ENCODE measurements around the gene NNAT. TPM values are rescaled to one million over a fixed set of nuclear protein-coding genes. Genes with fewer than 3 reads are reported as not detected.
"Not testable (repeated sequence)": the region's sequence is repeated elsewhere in the genome, so short reads cannot be mapped to it uniquely, and the experiment has no call there.

Gene NNAT
- total and polyA plus RNA-seq, 4 experiments from 2014 or later: not detected

DNA sequence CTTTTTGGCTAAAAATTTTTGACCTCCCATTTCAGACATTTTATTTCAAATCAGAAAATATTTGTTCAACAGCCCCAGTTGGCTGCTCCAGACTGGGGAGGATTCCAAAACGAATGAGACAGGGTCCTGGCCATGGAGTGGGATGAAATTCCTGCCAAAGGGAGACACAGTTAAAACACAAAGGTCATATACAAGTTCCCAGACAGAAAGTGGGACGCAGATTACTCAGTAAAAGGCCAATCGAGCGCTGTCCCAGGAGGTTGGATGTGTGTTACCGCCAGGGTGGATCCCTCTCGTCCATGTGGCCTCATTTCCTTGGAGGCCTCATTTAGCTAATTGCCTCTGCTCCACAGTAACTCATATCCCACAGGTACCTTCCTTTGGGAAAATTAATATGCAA, 41.8 kb upstream of the NNAT start:
- intact Hi-C loops (cut with micrococcal nuclease): no loop called here
- POLR2A ChIA-PET (ENCODE audit: partially characterized antibody): no interaction called here
- no peaks in the 10 kb centered on the region for H3K9me3 ChIP-seq (ENCODE audit: control insufficient read depth in 1 of 2, low read length in 2 of 2)
- no peaks in the 10 kb centered on the region for H3K27me3 ChIP-seq (ENCODE audit: insufficient read depth, low read length)
- peaks cover 0 to 3% of the 10 kb centered on the region in 2 donors for H3K36me3 Mint-ChIP-seq
- no peaks in the 10 kb centered on the region for H3K36me3 ChIP-seq (ENCODE audit: insufficient read depth, low read length)
- DNase-seq: no peak
- no peak overlapping the region for H3K27ac Mint-ChIP-seq
- no peaks in the 10 kb centered on the region for H3K4me1 ChIP-seq (ENCODE audit: insufficient read depth, low read length)
- H3K4me3 ChIP-seq (ENCODE audit: low read length in 2 of 2): no peak overlapping the region
- no peak overlapping the region for H3K4me3 Mint-ChIP-seq
- H3K27ac ChIP-seq (ENCODE audit: low read depth, low read length): no peak overlapping the region
- H3K9me3 Mint-ChIP-seq: peaks cover 0 to 7% (median 0%) of the 10 kb centered on the region in 8 donors
- no peaks in the 10 kb centered on the region for H3K4me1 Mint-ChIP-seq
- CTCF ChIA-PET (ENCODE audit: partially characterized antibody): no interaction called here
- H3K27me3 Mint-ChIP-seq: peaks cover 13 to 14% of the 10 kb centered on the region in 2 donors

DNA sequence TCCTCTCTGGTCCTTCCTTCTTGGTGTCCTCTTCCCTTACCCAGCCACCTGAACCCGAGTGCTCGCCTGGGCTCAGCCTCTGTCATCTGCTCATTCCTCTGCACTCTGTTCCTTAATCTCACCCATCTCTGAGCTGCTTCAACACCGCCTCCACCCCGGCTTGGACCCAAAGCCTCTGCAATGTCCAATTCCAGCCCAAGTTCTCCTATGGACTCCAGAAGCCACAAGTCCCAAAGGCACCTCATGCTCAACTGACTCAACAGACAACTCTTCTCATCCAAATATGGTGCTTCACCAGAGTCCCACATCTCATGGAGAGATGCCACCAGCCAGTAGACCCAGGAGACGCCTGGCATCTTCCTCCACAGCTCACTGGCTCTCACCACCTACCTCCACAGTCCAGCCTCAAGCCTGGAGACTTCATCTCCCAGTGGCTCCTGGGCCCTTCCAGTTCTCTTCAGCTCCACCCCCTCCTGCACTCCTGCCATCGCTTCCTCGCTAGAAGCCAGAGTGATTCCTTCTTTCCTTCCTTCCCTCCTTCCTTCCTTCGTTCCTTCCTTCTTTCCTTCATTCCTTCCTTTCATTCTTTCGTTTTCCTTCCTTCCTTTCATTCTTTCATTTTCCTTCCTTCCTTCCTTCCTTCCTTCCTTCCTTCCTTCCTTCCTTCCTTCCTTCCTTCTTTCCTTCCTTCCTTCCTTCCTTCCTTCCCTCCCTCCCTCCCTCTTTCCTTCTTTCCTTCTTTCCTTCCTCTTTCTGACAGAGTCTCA, 40.9 kb upstream of the NNAT start:
- ChIA-PET CTCF (ENCODE audit: partially characterized antibody) (no interaction called here), POLR2A (ENCODE audit: partially characterized antibody) (no interaction called here)
- Histone ChIP-seq H3K9me3 (ENCODE audit: control insufficient read depth in 1 of 2, low read length in 2 of 2) (no peaks in the 10 kb centered on the region), H3K36me3 (ENCODE audit: insufficient read depth, low read length) (no peaks in the 10 kb centered on the region), H3K4me3 (ENCODE audit: low read length in 2 of 2) (no peak overlapping the region), H3K27me3 (ENCODE audit: insufficient read depth, low read length) (no peaks in the 10 kb centered on the region), H3K4me1 (ENCODE audit: insufficient read depth, low read length) (no peaks in the 10 kb centered on the region), H3K27ac (ENCODE audit: low read depth, low read length) (no peak overlapping the region)
- H3K9me3 Mint-ChIP-seq: peaks cover 0 to 7% (median 0%) of the 10 kb centered on the region in 8 donors
- no peak overlapping the region for H3K4me3 Mint-ChIP-seq
- intact Hi-C loops (cut with micrococcal nuclease): no loop called here
- peaks cover 11 to 14% of the 10 kb centered on the region in 2 donors for H3K27me3 Mint-ChIP-seq
- H3K36me3 Mint-ChIP-seq: peaks cover 0 to 5% of the 10 kb centered on the region in 2 donors
- no peak overlapping the region for H3K27ac Mint-ChIP-seq
- DNase-seq: no peak
- no peaks in the 10 kb centered on the region for H3K4me1 Mint-ChIP-seq

DNA sequence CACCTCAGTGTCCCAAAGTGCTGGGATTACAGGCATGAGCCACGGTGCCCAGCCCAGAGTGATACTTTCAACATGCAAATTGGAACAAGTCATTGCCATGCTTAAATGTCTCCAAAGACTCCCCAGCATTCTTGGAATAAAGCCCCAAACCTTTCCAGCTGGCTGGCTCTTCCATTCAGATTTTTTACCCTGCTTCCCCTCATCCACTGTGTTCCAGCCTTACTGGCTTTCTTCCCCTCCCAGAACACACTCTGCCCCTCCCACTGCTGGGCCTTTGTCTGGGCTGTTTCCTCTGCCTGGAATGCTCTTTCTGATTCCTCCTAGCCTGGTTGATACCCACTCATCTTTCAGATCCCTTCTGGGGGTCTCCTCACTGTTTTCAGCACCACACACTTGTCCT, 40.1 kb upstream of the NNAT start:
- peaks cover 14 to 15% of the 10 kb centered on the region in 2 donors for H3K27me3 Mint-ChIP-seq
- peaks cover 0 to 4% (median 0%) of the 10 kb centered on the region in 8 donors for H3K9me3 Mint-ChIP-seq
- H3K27ac ChIP-seq (ENCODE audit: low read depth, low read length): no peak overlapping the region
- H3K4me3 Mint-ChIP-seq: no peak overlapping the region
- H3K9me3 ChIP-seq (ENCODE audit: control insufficient read depth in 1 of 2, low read length in 2 of 2): no peaks in the 10 kb centered on the region
- POLR2A ChIA-PET (ENCODE audit: partially characterized antibody): no interaction called here
- no peaks in the 10 kb centered on the region for H3K27me3 ChIP-seq (ENCODE audit: insufficient read depth, low read length)
- intact Hi-C loops (cut with micrococcal nuclease): no loop called here
- no peak overlapping the region for H3K27ac Mint-ChIP-seq
- H3K36me3 ChIP-seq (ENCODE audit: insufficient read depth, low read length): no peaks in the 10 kb centered on the region
- CTCF ChIA-PET (ENCODE audit: partially characterized antibody): no interaction called here
- no peaks in the 10 kb centered on the region for H3K4me1 ChIP-seq (ENCODE audit: insufficient read depth, low read length)
- DNase-seq: no peak
- H3K36me3 Mint-ChIP-seq: peaks cover 0 to 5% of the 10 kb centered on the region in 2 donors
- H3K4me3 ChIP-seq (ENCODE audit: low read length in 2 of 2): no peak overlapping the region
- no peaks in the 10 kb centered on the region for H3K4me1 Mint-ChIP-seq

DNA sequence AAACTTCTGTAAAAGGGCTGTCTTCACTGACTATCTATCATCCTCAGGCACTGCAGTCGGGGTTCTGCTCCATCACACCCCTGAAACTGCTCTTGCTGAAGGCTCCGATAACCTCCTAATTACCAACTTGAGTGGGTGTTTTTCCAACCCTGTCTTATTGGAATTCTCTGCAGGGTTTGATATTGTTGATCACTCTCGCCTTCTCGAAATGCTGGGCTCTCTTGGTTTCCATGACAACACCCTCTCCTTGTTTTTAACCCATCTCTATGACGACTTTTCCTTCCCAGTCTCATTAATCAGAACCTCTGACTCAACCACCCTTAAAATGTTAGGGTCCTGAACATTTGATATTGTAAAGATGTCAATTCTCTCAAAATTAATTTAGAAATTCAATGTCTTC, 39.4 kb upstream of the NNAT start:
- Mint-ChIP-seq H3K27me3 (peaks cover 12 to 15% of the 10 kb centered on the region in 2 donors), H3K4me3 (no peak overlapping the region), H3K36me3 (peaks cover 0 to 5% of the 10 kb centered on the region in 2 donors), H3K27ac (no peak overlapping the region), H3K9me3 (peaks cover 0 to under 1% (median 0%) of the 10 kb centered on the region in 8 donors), H3K4me1 (no peaks in the 10 kb centered on the region)
- Histone ChIP-seq H3K9me3 (ENCODE audit: control insufficient read depth in 1 of 2, low read length in 2 of 2) (no peaks in the 10 kb centered on the region), H3K4me1 (ENCODE audit: insufficient read depth, low read length) (no peaks in the 10 kb centered on the region), H3K36me3 (ENCODE audit: insufficient read depth, low read length) (no peaks in the 10 kb centered on the region), H3K27me3 (ENCODE audit: insufficient read depth, low read length) (no peaks in the 10 kb centered on the region), H3K27ac (ENCODE audit: low read depth, low read length) (no peak overlapping the region), H3K4me3 (ENCODE audit: low read length in 2 of 2) (no peak overlapping the region)
- ChIA-PET POLR2A (ENCODE audit: partially characterized antibody) (no interaction called here), CTCF (ENCODE audit: partially characterized antibody) (no interaction called here)
- intact Hi-C loops (cut with micrococcal nuclease): no loop called here
- DNase-seq: no peak

DNA sequence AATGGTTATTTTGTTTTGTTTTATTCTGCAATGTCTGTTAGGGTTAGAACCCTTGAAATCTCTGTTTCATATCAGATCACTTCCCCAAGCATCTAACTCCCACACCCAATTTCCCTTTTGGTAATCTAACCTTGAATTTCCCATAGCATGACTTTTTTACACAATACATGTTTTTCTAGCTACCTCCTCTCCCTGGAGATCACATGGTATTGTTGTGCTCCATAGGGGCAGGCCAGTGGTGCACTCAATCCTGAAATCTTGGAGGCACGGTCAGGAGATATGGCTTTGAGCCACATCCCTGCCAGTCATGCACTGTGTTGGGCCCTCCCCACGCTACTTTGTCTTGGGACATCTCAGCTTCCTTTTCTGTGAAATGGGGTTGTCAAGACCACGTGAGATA, 36.7 kb upstream of the NNAT start:
- Histone ChIP-seq H3K36me3 (ENCODE audit: insufficient read depth, low read length) (no peaks in the 10 kb centered on the region), H3K4me3 (ENCODE audit: low read length in 2 of 2) (no peak overlapping the region), H3K27ac (ENCODE audit: low read depth, low read length) (no peak overlapping the region), H3K27me3 (ENCODE audit: insufficient read depth, low read length) (no peaks in the 10 kb centered on the region), H3K9me3 (ENCODE audit: control insufficient read depth in 1 of 2, low read length in 2 of 2) (no peaks in the 10 kb centered on the region), H3K4me1 (ENCODE audit: insufficient read depth, low read length) (no peaks in the 10 kb centered on the region)
- Mint-ChIP-seq H3K27me3 (peaks cover 12 to 15% of the 10 kb centered on the region in 2 donors), H3K9me3 (no peaks in the 10 kb centered on the region), H3K27ac (no peak overlapping the region), H3K36me3 (peaks cover 0 to 5% of the 10 kb centered on the region in 2 donors), H3K4me3 (no peak overlapping the region), H3K4me1 (peaks cover 0 to 2% (median 0%) of the 10 kb centered on the region in 4 donors)
- DNase-seq: no peak
- CTCF ChIA-PET (ENCODE audit: partially characterized antibody): no interaction called here
- POLR2A ChIA-PET (ENCODE audit: partially characterized antibody): no interaction called here
- intact Hi-C loops (cut with micrococcal nuclease): no loop called here

DNA sequence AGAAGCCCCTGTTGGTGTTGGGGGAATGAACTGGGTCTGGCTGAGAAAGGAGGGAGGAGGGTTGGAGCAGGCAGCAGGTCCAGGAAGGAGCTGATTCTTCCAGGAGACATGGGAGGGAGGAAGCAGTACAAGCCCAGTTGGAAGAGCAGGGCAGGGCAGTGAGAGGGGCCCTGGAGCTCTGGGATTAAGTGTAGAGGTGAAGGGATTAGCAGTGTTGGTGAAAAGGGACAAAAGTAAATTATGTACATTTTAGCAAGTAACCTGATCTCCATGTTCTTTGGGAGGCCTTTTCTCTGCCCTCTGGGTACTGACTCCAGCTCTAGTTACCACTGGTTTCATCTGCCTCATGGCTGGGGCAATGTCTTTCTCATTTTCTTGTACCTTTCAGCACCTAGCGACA, 34.8 kb upstream of the NNAT start:
- H3K36me3 ChIP-seq (ENCODE audit: insufficient read depth, low read length); H3K27me3 ChIP-seq (ENCODE audit: insufficient read depth, low read length); CTCF ChIA-PET (ENCODE audit: partially characterized antibody); H3K9me3 Mint-ChIP-seq; POLR2A ChIA-PET (ENCODE audit: partially characterized antibody); H3K9me3 ChIP-seq (ENCODE audit: control insufficient read depth in 1 of 2, low read length in 2 of 2); H3K27ac Mint-ChIP-seq; H3K36me3 Mint-ChIP-seq; H3K4me1 Mint-ChIP-seq; intact Hi-C loops (cut with micrococcal nuclease); H3K27ac ChIP-seq (ENCODE audit: low read depth, low read length); H3K4me1 ChIP-seq (ENCODE audit: insufficient read depth, low read length); DNase-seq; H3K4me3 Mint-ChIP-seq; H3K27me3 Mint-ChIP-seq; H3K4me3 ChIP-seq (ENCODE audit: low read length in 2 of 2): not testable (repeated sequence)

DNA sequence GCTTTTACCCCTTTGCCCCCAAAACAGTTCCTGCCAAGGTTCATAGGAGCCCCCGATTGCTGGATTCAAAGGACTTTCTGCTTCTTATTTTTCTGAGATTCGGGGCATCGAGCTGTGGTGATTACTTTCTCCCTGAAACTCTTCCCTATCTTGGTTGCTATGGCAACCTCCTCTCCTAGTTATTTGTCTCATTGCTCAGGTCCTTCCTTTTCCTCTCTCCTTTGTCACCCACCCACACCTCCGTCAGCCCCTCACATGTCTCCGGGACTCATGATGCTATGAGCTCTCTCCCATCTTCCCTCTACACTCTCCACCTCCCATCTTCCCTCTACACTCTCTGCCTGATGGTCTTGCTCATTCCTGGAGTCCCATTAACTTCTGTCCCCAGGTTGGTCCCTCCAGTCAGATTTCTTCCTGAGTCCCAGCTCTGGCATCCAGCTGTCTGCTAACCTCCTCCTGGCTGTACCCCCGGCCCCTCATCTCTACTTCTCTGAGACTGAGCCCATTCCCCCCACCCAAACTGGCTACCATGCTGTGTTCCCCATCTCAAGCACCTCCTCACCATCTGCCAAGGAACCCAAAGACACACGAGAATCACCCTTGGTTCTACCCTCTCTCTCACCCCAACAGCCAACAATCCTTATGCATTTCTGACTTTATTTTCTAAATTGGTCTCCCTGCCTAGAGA, 30.2 kb upstream of the NNAT start:
- Histone ChIP-seq H3K9me3 (ENCODE audit: control insufficient read depth in 1 of 2, low read length in 2 of 2) (no peaks in the 10 kb centered on the region), H3K4me1 (ENCODE audit: insufficient read depth, low read length) (no peaks in the 10 kb centered on the region), H3K4me3 (ENCODE audit: low read length in 2 of 2) (no peak overlapping the region), H3K36me3 (ENCODE audit: insufficient read depth, low read length) (no peaks in the 10 kb centered on the region), H3K27me3 (ENCODE audit: insufficient read depth, low read length) (no peaks in the 10 kb centered on the region), H3K27ac (ENCODE audit: low read depth, low read length) (no peak overlapping the region)
- Mint-ChIP-seq H3K27me3 (peaks cover 0 to 1% of the 10 kb centered on the region in 2 donors), H3K9me3 (peaks cover 0 to 2% (median 0%) of the 10 kb centered on the region in 8 donors), H3K4me3 (no peak overlapping the region), H3K4me1 (peaks cover 0 to 2% (median 0%) of the 10 kb centered on the region in 4 donors), H3K27ac (peak overlapping the region in 1 of 7 donors; percentile 20), H3K36me3 (peaks cover 24 to 25% of the 10 kb centered on the region in 2 donors)
- ChIA-PET POLR2A (ENCODE audit: partially characterized antibody) (no interaction called here), CTCF (ENCODE audit: partially characterized antibody) (no interaction called here)
- no peak for DNase-seq
- intact Hi-C loops (cut with micrococcal nuclease): no loop called here
